Endodermal cell (in vitro differentiated cells): ENCODE measurements around the gene HEBP2. TPM values are rescaled to one million over a fixed set of nuclear protein-coding genes. Genes with fewer than 3 reads are reported as not detected.

Experiments
- DNase-seq: peaks from one replicate; pipeline ENCODE4 v3.0.0-alpha.2; 2017
- H3K27ac ChIP-seq: 2 replicates; pipeline ENCODE4 v1.5.1; 2013; ENCODE audit warnings: mild to moderate bottlenecking, low read depth, low read length, moderate library complexity
- H3K27me3 ChIP-seq: 2 replicates; pipeline ENCODE4 v1.6.1; 2013; ENCODE audit warnings: mild to moderate bottlenecking, low read length, moderate library complexity; ENCODE audit not compliant: insufficient read depth, control insufficient read depth, poor library complexity, severe bottlenecking
- H3K36me3 ChIP-seq: 2 replicates; pipeline ENCODE4 v1.7.0; 2013; ENCODE audit warnings: mild to moderate bottlenecking, low read length, moderate library complexity; ENCODE audit not compliant: control insufficient read depth, insufficient read depth
- H3K4me1 ChIP-seq: one replicate; pipeline ENCODE4 v1.7.0; 2013; ENCODE audit warnings: low read length; ENCODE audit not compliant: control insufficient read depth, insufficient read depth
- H3K4me3 ChIP-seq: 2 replicates; pipeline ENCODE4 v1.5.1; 2013; ENCODE audit warnings: mild to moderate bottlenecking, low read length, moderate library complexity
- H3K9ac ChIP-seq: 2 replicates; pipeline ENCODE4 v1.6.1; 2013; ENCODE audit warnings: mild to moderate bottlenecking, low read length, moderate library complexity; ENCODE audit not compliant: poor library complexity, severe bottlenecking; ENCODE audit errors: extremely low read depth
- H3K9me3 ChIP-seq: 2 replicates; pipeline ENCODE4 v1.6.1; 2013; ENCODE audit warnings: mild to moderate bottlenecking, low read length, moderate library complexity; ENCODE audit not compliant: control insufficient read depth
- H3K27ac Mint-ChIP-seq: 2 replicates; pipeline ENCODE4 v1.8.0; 2020; ENCODE audit warnings: mixed read lengths
- H3K27me3 Mint-ChIP-seq: 2 replicates; pipeline ENCODE4 v1.8.0; 2021; ENCODE audit warnings: mild to moderate bottlenecking, mixed read lengths; ENCODE audit not compliant: insufficient read depth
- H3K36me3 Mint-ChIP-seq: 2 replicates; pipeline ENCODE4 v1.8.0; 2020; ENCODE audit warnings: low read depth, mixed read lengths
- H3K4me1 Mint-ChIP-seq: 2 replicates; pipeline ENCODE4 v1.8.0; 2020; ENCODE audit warnings: mixed read lengths
- H3K4me3 Mint-ChIP-seq: 2 replicates; pipeline ENCODE4 v1.8.0; 2020; ENCODE audit warnings: mild to moderate bottlenecking, moderate library complexity, mixed read lengths
- H3K9me3 Mint-ChIP-seq: 2 replicates; pipeline ENCODE4 v1.8.0; 2020; ENCODE audit warnings: mild to moderate bottlenecking, mixed read lengths
- WGBS, 2 experiments: methylation state at CpG; one replicate each; pipeline versions ENCODE4 v1.1.5 to v1.1.7; 2013; ENCODE audit warnings: missing lambda C conversion rate in 2 of 2, mixed read lengths in 1 of 2; ENCODE audit not compliant: insufficient coverage in 1 of 2, insufficient read length in 1 of 2; 5-methylcytosine and 5-hydroxymethylcytosine counted together
- total RNA-seq, 2 donors: library from RNA; stranded (reverse); fragmentation: NEBNext Ultra II Directional in 1 of 2; extraction: Animal tissue kit (Norgen Biotek cat#: 25700) in 1 of 2; gene quantifications; 2 replicates in 1 of 2; 3 replicates in 1 of 2; pipeline ENCODE4 v1.2.1, GENCODE V29; 2021
- TF ChIP-seq, protein P1 (sequence below): fragments of 200-600 bp; sonication (generic); conservative IDR thresholded peaks from 2 replicates; pipeline ENCODE4 v1.5.0; 2021; ENCODE audit warnings: antibody characterized with exemption, mild to moderate bottlenecking

HEBP2 gene
- total RNA-seq, 2 donors from 2014 or later = 53.9 to 95.7 TPM

- no peaks in the 10 kb centered on the region for H3K9me3 ChIP-seq
- no peak overlapping the region for H3K27ac ChIP-seq
- Mint-ChIP-seq H3K27me3 (no peaks in the 10 kb centered on the region), H3K4me3 (peak overlapping the region; percentile 90), H3K27ac (peak overlapping the region; percentile 92), H3K9me3 (no peaks in the 10 kb centered on the region), H3K36me3 (peaks cover 36% of the 10 kb centered on the region), H3K4me1 (peaks cover 13% of the 10 kb centered on the region)
- H3K4me1 ChIP-seq = no peaks in the 10 kb centered on the region
- H3K27me3 ChIP-seq = no peaks in the 10 kb centered on the region
- peak overlapping the region; percentile 78 for H3K9ac ChIP-seq
- peak overlapping the region; percentile 96 for H3K4me3 ChIP-seq
- DNase-seq = peak; percentile 75
- WGBS, 2 experiments = 5 to 6% methylated on average over 21 to 35 of the region's 35 CpGs
- TF ChIP-seq, protein P1, sequence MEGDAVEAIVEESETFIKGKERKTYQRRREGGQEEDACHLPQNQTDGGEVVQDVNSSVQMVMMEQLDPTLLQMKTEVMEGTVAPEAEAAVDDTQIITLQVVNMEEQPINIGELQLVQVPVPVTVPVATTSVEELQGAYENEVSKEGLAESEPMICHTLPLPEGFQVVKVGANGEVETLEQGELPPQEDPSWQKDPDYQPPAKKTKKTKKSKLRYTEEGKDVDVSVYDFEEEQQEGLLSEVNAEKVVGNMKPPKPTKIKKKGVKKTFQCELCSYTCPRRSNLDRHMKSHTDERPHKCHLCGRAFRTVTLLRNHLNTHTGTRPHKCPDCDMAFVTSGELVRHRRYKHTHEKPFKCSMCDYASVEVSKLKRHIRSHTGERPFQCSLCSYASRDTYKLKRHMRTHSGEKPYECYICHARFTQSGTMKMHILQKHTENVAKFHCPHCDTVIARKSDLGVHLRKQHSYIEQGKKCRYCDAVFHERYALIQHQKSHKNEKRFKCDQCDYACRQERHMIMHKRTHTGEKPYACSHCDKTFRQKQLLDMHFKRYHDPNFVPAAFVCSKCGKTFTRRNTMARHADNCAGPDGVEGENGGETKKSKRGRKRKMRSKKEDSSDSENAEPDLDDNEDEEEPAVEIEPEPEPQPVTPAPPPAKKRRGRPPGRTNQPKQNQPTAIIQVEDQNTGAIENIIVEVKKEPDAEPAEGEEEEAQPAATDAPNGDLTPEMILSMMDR = no peak
- peaks cover 42% of the 10 kb centered on the region for H3K36me3 ChIP-seq
Measured at GRCh38 chr6:138404666-138405337, 779 bp downstream of the HEBP2 start.

GRCh38 chr6:138405816-138406413, 1.9 kb downstream of the HEBP2 start:
- H3K4me1 Mint-ChIP-seq = peaks cover 10% of the 10 kb centered on the region
- H3K27ac Mint-ChIP-seq = no peak overlapping the region
- H3K27me3 Mint-ChIP-seq = no peaks in the 10 kb centered on the region
- no peak overlapping the region for H3K9ac ChIP-seq
- H3K27me3 ChIP-seq = no peaks in the 10 kb centered on the region
- peaks cover 53% of the 10 kb centered on the region for H3K36me3 ChIP-seq
- no peaks in the 10 kb centered on the region for H3K9me3 Mint-ChIP-seq
- peak; percentile 9 for DNase-seq
- peak overlapping the region; percentile 90 for H3K4me3 Mint-ChIP-seq
- H3K36me3 Mint-ChIP-seq = peaks cover 45% of the 10 kb centered on the region
- WGBS, 2 experiments = 92 to 96% methylated on average over 3 to 5 of the region's 5 CpGs
- H3K27ac ChIP-seq = no peak overlapping the region
- H3K4me1 ChIP-seq = no peaks in the 10 kb centered on the region
- TF ChIP-seq, protein P1 = no peak
- H3K4me3 ChIP-seq = peak overlapping the region; percentile 96
- H3K9me3 ChIP-seq = no peaks in the 10 kb centered on the region

DNA sequence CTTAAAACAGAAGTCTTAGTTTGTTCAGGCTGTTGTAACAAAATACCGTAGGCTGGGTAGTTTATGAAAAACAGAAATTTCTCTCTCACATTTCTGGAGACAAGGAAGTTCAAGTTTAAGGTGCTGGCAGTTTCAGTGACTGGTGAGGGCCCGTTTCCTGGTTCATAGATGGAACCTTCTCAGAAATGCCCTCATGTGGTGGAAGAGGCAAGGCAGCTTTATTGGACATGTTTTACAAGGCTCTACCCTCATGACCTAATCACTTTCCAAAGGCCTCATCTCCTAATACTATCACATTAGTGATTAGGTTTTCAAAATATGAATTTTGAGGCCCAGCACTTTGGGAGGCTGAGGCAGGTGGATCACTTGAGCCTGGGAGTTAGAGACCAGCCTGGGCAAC, 2.4 kb downstream of the HEBP2 start:
- no peak overlapping the region for H3K9ac ChIP-seq
- H3K36me3 ChIP-seq = peaks cover 58% of the 10 kb centered on the region
- H3K36me3 Mint-ChIP-seq = peaks cover 50% of the 10 kb centered on the region
- peaks cover 8% of the 10 kb centered on the region for H3K4me1 Mint-ChIP-seq
- H3K27me3 Mint-ChIP-seq = no peaks in the 10 kb centered on the region
- H3K27me3 ChIP-seq = no peaks in the 10 kb centered on the region
- no peak overlapping the region for H3K4me3 ChIP-seq
- no peak overlapping the region for H3K4me3 Mint-ChIP-seq
- peak; percentile 28 for DNase-seq
- no peak overlapping the region for H3K27ac Mint-ChIP-seq
- TF ChIP-seq, protein P1 = no peak
- H3K9me3 Mint-ChIP-seq = no peaks in the 10 kb centered on the region
- WGBS, 2 experiments = 94 to 100% methylated on average over 1 to 2 of the region's 2 CpGs
- no peak overlapping the region for H3K27ac ChIP-seq
- no peaks in the 10 kb centered on the region for H3K9me3 ChIP-seq
- no peaks in the 10 kb centered on the region for H3K4me1 ChIP-seq
